ENCODE data around the gene SNUPN.

GRCh38 chr15:75636026-75636425, 10.5 kb upstream of the SNUPN start:
- TF ChIP-seq EZH2 (IDR thresholded peaks at IDR 0.05) (no peak), POLR2AphosphoS5 (IDR thresholded peaks at IDR 0.05; ENCODE audit: borderline replicate concordance, low read depth, low read length) (no peak), FOXP2 (optimal IDR thresholded peaks at IDR 0.05; ENCODE audit: control extremely low read depth, extremely low read length, insufficient read depth) (no peak)
